ENCODE measurements around the gene SLC2A4.

Gene SLC2A4

GRCh38 chr17:7263801-7264078 lies 17.8 kb upstream of the SLC2A4 start:
- in situ Hi-C loops (cut with MboI; ENCODE audit: low sequenced_read_pairs): no loop called here

DNA sequence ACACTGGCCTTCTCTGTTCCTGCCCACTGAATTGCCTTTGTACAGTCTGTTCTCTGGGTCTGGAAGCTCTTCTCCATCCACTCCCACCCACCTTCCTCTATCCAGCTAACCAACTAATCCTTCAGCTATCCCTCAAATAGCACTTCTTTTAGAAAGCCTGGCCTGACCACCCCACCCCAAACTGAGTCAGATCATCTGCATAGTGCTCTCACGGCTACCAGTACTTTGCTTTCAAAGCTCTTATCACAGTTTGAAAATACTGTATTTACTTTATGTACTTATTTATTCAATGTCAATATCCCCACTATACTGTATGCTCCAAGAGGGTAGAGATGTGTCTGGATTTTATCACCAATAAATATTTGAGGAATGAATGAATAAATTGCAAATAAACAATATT lies 14.7 kb upstream of the SLC2A4 start:
- in situ Hi-C loops (cut with MboI; ENCODE audit: low sequenced_read_pairs): no loop called here

DNA sequence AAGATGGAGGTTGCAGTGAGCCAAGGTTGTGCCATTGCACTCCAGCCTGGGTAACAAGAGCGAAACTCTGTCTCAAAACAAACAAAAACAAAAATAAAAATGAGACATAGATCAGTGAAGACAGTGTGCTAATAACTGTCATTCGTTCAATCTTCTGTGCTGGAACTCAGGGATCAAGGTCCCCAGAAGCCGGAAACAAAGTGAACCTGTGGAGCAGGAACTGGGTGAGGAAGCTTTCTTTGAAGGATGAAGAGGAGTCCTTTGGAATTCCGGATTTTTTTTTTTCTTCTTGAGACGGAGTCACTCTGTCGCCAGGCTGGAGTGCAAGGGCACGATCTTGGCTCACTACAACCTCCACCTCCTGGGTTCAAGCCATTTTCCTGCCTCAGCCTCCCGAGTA lies 2.1 kb upstream of the SLC2A4 start:
- in situ Hi-C loops (cut with MboI; ENCODE audit: low sequenced_read_pairs): no loop called here

GRCh38 chr17:7280519-7281073 lies 922 bp upstream of the SLC2A4 start:
- in situ Hi-C loops (cut with MboI; ENCODE audit: low sequenced_read_pairs): no loop called here

GRCh38 chr17:7281953-7282751 lies 634 bp downstream of the SLC2A4 start:
- in situ Hi-C loops (cut with MboI; ENCODE audit: low sequenced_read_pairs): no loop called here

DNA sequence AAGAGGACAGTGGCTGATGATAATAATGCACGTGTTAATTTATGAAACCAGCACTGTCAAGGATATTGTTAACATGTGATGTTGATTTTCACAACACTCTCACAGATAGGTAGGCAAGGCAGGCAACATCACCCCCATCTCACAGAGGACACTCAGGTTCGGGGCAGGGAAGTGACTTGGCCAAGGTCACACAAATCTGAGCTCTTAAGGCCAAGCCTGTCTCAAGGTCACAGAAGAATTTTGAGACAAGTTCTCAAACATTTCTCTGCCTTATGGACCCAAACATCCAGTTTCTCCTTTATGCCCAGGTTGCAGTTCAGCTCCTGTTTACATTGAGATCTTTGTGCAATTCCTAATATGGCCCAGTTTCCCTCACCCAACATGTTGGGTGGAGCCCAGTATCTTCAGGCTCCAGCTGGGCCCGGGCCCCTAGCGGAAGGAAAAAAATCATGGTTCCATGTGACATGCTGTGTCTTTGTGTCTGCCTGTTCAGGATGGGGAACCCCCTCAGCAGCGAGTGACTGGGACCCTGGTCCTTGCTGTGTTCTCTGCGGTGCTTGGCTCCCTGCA lies 1.3 kb downstream of the SLC2A4 start:
- in situ Hi-C loops (cut with MboI; ENCODE audit: low sequenced_read_pairs): no loop called here

- in situ Hi-C loops (cut with MboI; ENCODE audit: low sequenced_read_pairs): no loop called here
Measured at GRCh38 chr17:7283471-7284216, 2.1 kb downstream of the SLC2A4 start.

DNA sequence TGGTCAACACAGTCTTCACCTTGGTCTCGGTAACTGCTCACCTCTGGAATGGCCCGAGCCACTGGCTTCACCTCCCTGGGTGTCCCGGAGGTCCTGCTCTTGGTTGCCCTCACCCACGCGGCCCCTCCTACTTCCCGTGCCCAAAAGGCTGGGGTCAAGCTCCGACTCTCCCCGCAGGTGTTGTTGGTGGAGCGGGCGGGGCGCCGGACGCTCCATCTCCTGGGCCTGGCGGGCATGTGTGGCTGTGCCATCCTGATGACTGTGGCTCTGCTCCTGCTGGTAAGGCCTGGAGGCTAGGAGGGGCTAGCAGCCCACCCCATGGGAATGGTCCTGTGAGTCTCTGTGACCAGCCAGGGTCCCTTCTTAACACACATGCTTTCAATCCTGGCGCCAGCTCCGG lies 3.4 kb downstream of the SLC2A4 start:
- in situ Hi-C loops (cut with MboI; ENCODE audit: low sequenced_read_pairs): no loop called here

- in situ Hi-C loops (cut with MboI; ENCODE audit: low sequenced_read_pairs): no loop called here
Measured at GRCh38 chr17:7285679-7286078, 4.2 kb downstream of the SLC2A4 start.

- in situ Hi-C loops (cut with MboI; ENCODE audit: low sequenced_read_pairs): no loop called here
Measured at GRCh38 chr17:7289256-7290032, 7.9 kb downstream of the SLC2A4 start.

GRCh38 chr17:7290166-7290565 lies 8.6 kb downstream of the SLC2A4 start:
- in situ Hi-C loops (cut with MboI; ENCODE audit: low sequenced_read_pairs): no loop called here

DNA sequence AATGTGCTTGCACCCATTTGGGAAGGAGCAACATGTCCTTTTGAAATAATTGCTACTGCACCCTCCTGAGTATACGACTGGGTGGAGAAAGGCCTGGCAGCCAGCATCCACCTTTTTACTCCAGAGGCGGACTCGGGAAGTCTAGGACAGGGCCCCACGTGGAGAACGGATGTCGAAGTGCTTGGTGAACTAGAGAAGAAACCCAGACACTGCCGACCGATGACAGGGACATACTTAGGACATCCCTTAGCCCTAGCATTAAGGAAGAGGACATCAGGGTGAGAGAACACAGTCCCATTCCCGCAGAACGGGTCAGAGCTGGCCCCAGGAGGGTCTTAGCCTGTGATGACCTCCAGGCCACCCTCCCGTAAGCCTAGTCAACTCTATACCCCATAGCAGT lies 9.2 kb downstream of the SLC2A4 start:
- in situ Hi-C loops (cut with MboI; ENCODE audit: low sequenced_read_pairs): no loop called here

- in situ Hi-C loops (cut with MboI; ENCODE audit: low sequenced_read_pairs): no loop called here
Measured at GRCh38 chr17:7292194-7292593, 10.7 kb downstream of the SLC2A4 start.

DNA sequence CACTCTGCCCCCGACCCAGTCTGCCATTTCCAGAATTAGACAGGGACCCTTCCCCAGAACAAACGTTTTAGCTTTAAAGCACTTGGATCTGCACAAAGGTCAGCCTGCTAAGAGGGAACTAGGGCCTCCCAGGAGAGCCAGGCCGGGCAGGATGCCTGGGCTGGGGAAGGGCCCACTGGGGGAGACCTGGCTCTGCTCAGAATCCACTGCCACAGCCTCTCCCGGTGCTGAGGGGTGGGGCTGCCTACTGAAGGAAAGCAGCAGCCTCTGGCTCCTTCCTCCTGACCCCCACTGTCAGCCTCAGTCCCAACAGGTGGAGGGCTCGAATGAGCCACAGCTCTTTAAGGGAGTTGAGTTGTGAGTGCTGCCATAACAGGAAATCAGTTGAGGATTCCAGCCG lies 11.2 kb downstream of the SLC2A4 start:
- in situ Hi-C loops (cut with MboI; ENCODE audit: low sequenced_read_pairs): no loop called here

- in situ Hi-C loops (cut with MboI; ENCODE audit: low sequenced_read_pairs): no loop called here
Measured at GRCh38 chr17:7293159-7293558, 11.6 kb downstream of the SLC2A4 start.

- in situ Hi-C loops (cut with MboI; ENCODE audit: low sequenced_read_pairs): no loop called here
Measured at GRCh38 chr17:7293816-7294613, 12.5 kb downstream of the SLC2A4 start.

DNA sequence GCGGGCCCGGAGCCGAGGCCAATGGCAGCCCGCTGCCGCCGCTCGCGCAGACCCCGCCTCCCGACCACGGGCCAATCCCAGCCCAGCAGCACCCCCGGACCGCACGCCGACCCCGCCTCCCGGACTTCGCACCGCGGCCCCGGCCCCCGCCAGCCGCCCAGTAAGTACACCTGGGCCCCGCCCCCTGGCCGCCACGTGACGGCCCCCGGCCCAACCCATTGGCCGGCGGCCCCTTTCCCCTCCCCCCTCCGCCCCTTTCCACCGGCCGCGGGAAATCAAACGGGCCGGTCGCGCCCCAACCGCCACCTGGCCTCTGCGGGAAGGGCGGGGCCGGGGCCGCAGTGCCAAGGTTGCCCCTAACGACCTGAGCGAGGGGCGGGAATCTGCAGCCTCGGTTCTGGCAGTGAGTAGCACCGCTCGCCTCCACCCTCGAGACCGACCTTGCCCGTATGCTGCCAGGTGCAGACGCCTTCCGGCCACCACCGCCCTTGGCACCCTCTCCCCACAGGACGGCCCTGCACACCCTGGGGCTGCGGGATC lies 13.2 kb downstream of the SLC2A4 start, which contains the start of gene YBX2:
YBX2 (minus strand) TSS at position 26 of the 540 bp plus-strand sequence. CDS start 139 bp downstream, outside the sequence.
- in situ Hi-C loops (cut with MboI; ENCODE audit: low sequenced_read_pairs): no loop called here

GRCh38 chr17:7295230-7296180 lies 14.0 kb downstream of the SLC2A4 start:
- in situ Hi-C loops (cut with MboI; ENCODE audit: low sequenced_read_pairs): no loop called here

Measured in HL-60/S4 treated with phorbol 12-myristate 13-acetate at 8.2 ng/mL for 4 days and 3 days (cell line).